HG03457 (cell line): ENCODE data around the gene TGM1.

Experiments used
- ATAC-seq: cut with Tn5 transposase; IDR thresholded peaks from one replicate; pipeline ENCODE4 v1.9.1; 2021; ENCODE audit warnings: moderate number of reproducible peaks; ENCODE audit not compliant: unreplicated experiment

TGM1 gene

GRCh38 chr14:24262821-24263733, at the start of gene TGM1:
TGM1 (minus strand) TSS chr14:24263177; CDS start chr14:24262352, 825 bp downstream.
- no peak for ATAC-seq

GRCh38 chr14:24311837-24312615, 49.0 kb upstream of the TGM1 start:
- no peak for ATAC-seq

- peak; percentile 41 for ATAC-seq
Observed at GRCh38 chr14:24310646-24311604, 47.9 kb upstream of the TGM1 start, which contains the start of gene LTB4R. LTB4R (plus strand) TSS chr14:24311502; CDS start chr14:24315652, 4,150 bp downstream.

- no peak for ATAC-seq
Observed at GRCh38 chr14:24310265-24310645, 47.3 kb upstream of the TGM1 start.

- ATAC-seq = no peak
Observed at GRCh38 chr14:24309538-24310264, 46.7 kb upstream of the TGM1 start, which contains the start of gene LTB4R2. LTB4R2 (plus strand) TSS chr14:24310140; CDS start chr14:24310665, 525 bp downstream.

GRCh38 chr14:24308342-24309124, 45.6 kb upstream of the TGM1 start:
- ATAC-seq = no peak

GRCh38 chr14:24307575-24308341, 44.8 kb upstream of the TGM1 start, which contains the start of gene CIDEB:
CIDEB (minus strand) TSS chr14:24307977; CDS start chr14:24307858, 119 bp downstream.
- no peak for ATAC-seq

GRCh38 chr14:24307156-24307574, 44.2 kb upstream of the TGM1 start:
- ATAC-seq = no peak

- no peak for ATAC-seq
Observed at GRCh38 chr14:24304019-24304387, 41.0 kb upstream of the TGM1 start.

GRCh38 chr14:24300326-24300980, 37.5 kb upstream of the TGM1 start:
- ATAC-seq = no peak

GRCh38 chr14:24299255-24300191, 36.5 kb upstream of the TGM1 start, which contains the start of the genes DHRS1 and NOP9:
DHRS1 (minus strand) TSS chr14:24299780; CDS start chr14:24299106, 674 bp downstream.
NOP9 (plus strand) TSS chr14:24299850; CDS start chr14:24299955, 105 bp downstream.
- peak; percentile 45 for ATAC-seq

- ATAC-seq = peak; percentile 6
Observed at GRCh38 chr14:24298892-24299254, 35.9 kb upstream of the TGM1 start.

GRCh38 chr14:24297190-24297964, 34.4 kb upstream of the TGM1 start:
- ATAC-seq = peak; percentile 24

- ATAC-seq = peak; percentile 32
Observed at GRCh38 chr14:24296341-24297157, 33.6 kb upstream of the TGM1 start.

GRCh38 chr14:24293525-24293924, 30.5 kb upstream of the TGM1 start:
- ATAC-seq = no peak
